Measurements from ENCODE around the gene LRFN3. TPM values are rescaled to one million over a fixed set of nuclear protein-coding genes. Genes with fewer than 3 reads are reported as not detected.

Gene LRFN3
- total and polyA plus RNA-seq, 2 of the 13 experiments (the other 11 are each of a cell fraction or from before 2014, with no cell fraction given), result 0.74 to 1.6 TPM

DNA sequence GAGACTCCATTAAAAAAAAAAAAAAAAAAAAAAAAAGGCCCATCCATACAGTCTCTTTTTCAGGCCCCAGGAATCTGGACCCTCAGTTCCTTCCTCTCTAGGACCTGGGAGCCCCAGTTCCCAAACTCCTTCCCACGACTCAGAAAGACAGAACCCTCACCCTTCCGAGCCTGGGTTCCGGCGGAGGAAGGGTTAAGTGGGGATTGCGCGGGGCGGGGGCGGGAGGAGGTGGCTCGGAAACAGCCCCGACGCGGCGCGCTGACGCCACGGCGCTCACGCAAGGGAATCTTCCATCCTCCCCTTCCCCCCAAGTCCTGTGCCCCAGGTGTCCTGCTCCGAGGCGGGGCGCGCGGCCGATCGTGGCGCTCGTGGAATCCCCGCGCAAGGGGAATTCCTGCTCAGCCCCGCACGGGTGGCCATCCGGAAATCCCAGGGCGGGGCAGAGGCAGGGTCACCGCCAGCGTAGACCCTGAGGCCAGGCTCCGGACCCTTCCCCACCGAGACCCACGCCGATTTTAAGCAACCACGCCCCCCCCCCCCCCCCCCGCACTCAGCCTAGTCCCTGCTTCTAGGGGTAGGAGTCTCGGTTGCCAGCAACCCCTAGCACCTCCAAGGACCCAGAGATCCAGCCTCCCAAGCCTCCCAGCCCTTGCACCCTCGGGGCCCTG, 36.5 kb upstream of the LRFN3 start (continued):
- TF ChIP-seq ETS1 (CRISPR knock-in tag; IDR thresholded peaks at IDR 0.05) (no peak), ZNF350 (CRISPR knock-in tag; IDR thresholded peaks at IDR 0.05; ENCODE audit: borderline replicate concordance, low read depth) (no peak), FOXM1 (CRISPR knock-in tag; IDR thresholded peaks at IDR 0.05) (no peak), GPBP1L1 (CRISPR knock-in tag; IDR thresholded peaks at IDR 0.05) (no peak), POLR2A (IDR thresholded peaks at IDR 0.05; ENCODE audit: insufficient read depth in 1 of 2, low read depth in 2 of 2, low read length in 2 of 2) (peak in 1 of 2 experiments; percentile 57; a peak in 2 of 4 replicates), FOXO1 (CRISPR knock-in tag; IDR thresholded peaks at IDR 0.05) (0 out of 2 replicates have a peak, but pooled peaks have one; percentile 12), KMT2B (CRISPR knock-in tag; IDR thresholded peaks at IDR 0.05) (0 out of 2 replicates have a peak, but pooled peaks have one; percentile 5), PHF21A (CRISPR knock-in tag; IDR thresholded peaks at IDR 0.05) (0 out of 2 replicates have a peak, but pooled peaks have one; percentile 26), GATAD1 (CRISPR knock-in tag; IDR thresholded peaks at IDR 0.05) (peak; percentile 34; the same call in 1 of the 2 replicates), ZFAT (CRISPR knock-in tag; conservative IDR thresholded peaks at IDR 0.05) (no peak), CCAR2 (optimal IDR thresholded peaks at IDR 0.05; ENCODE audit: low read depth, low read length) (no peak), MTA1 (CRISPR knock-in tag; IDR thresholded peaks at IDR 0.05; ENCODE audit: borderline replicate concordance) (0 out of 2 replicates have a peak, but pooled peaks have one; percentile 22), ZNF572 (CRISPR knock-in tag; IDR thresholded peaks at IDR 0.05) (no peak), SUZ12 (IDR thresholded peaks at IDR 0.05; ENCODE audit: low read depth, low read length) (no peak), XRCC5 (optimal IDR thresholded peaks at IDR 0.05; ENCODE audit: low read length) (no peak), NFYC (CRISPR knock-in tag; IDR thresholded peaks at IDR 0.05) (no peak), RBM22 (optimal IDR thresholded peaks at IDR 0.05; ENCODE audit: low read length) (no peak), ZNF780A (CRISPR knock-in tag; IDR thresholded peaks at IDR 0.05) (no peak), ZNF616 (CRISPR knock-in tag; IDR thresholded peaks at IDR 0.05; ENCODE audit: low read depth) (0 out of 2 replicates have a peak, but pooled peaks have one; percentile 14), KDM2A (CRISPR knock-in tag; IDR thresholded peaks at IDR 0.05; ENCODE audit: borderline replicate concordance, low read depth) (peak; percentile 64), ZMYM3 (CRISPR knock-in tag; IDR thresholded peaks at IDR 0.05) (0 out of 2 replicates have a peak, but pooled peaks have one; percentile 14), KDM5B (CRISPR knock-in tag; IDR thresholded peaks at IDR 0.05; ENCODE audit: borderline replicate concordance) (0 out of 2 replicates have a peak, but pooled peaks have one; percentile 34), MIXL1 (CRISPR knock-in tag; IDR thresholded peaks at IDR 0.05) (0 out of 2 replicates have a peak, but pooled peaks have one; percentile 21), ZNF446 (CRISPR knock-in tag; IDR thresholded peaks at IDR 0.05) (no peak), HDAC1 (CRISPR knock-in tag; IDR thresholded peaks at IDR 0.05) (peak; percentile 41), MAFK (conservative IDR thresholded peaks at IDR 0.05 in 1 of 2, IDR thresholded peaks at IDR 0.05 in 1 of 2; ENCODE audit: low read length in 2 of 2) (no peak)

Data from HepG2 (cell line).